ENCODE measurements around the gene PFDN1.

The PFDN1 gene

DNA sequence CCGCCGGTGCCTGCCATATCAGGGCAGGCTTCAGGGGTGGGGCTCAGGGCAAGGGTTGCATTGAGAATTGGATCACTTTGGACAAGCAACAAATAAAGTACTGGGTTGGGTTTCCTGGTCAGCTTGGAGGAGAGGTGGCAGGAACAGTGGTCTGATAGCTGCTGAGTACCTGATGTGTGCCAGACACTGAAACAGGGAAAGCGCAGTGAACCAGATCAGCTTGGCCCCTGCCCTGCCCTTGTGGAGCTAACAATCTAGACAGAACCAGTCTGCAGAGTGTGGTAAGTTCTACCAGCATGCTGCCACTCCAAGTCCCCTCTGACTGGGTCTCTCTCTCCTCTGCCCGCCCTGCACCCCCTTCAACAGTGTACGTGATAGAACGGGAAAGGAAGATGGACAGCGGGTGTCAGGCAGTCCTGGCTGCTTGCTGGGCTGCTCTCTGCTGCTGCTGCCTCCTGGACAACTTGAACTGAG lies 74.5 kb downstream of the PFDN1 start:
- no peaks in the 10 kb centered on the region; the same call in 1 of the 2 replicates for H3K36me3 ChIP-seq (ENCODE audit: control insufficient read depth, insufficient read depth, low read length)
- no peak for DNase-seq (ENCODE audit: low read depth, low spot score)
- no peaks in the 10 kb centered on the region for H3K27me3 ChIP-seq (ENCODE audit: control insufficient read depth, insufficient read depth, low read length)
- no peak overlapping the region for H3K27ac ChIP-seq (ENCODE audit: low read length)
- H3K9me3 ChIP-seq (ENCODE audit: control insufficient read depth, insufficient read depth, low read length) = no peaks in the 10 kb centered on the region
- no peaks in the 10 kb centered on the region for H3K4me1 ChIP-seq (ENCODE audit: control insufficient read depth, insufficient read depth, low read length)
- no CpG with 5 or more reads among the region's 7 CpGs for WGBS (ENCODE audit: insufficient coverage, insufficient read length)
- H3K4me3 ChIP-seq (ENCODE audit: low read length) = no peak overlapping the region

- Histone ChIP-seq H3K36me3 (ENCODE audit: control insufficient read depth, insufficient read depth, low read length) (no peaks in the 10 kb centered on the region; the same call in 1 of the 2 replicates), H3K27ac (ENCODE audit: low read length) (no peak overlapping the region), H3K27me3 (ENCODE audit: control insufficient read depth, insufficient read depth, low read length) (no peaks in the 10 kb centered on the region), H3K4me3 (ENCODE audit: low read length) (no peak overlapping the region), H3K4me1 (ENCODE audit: control insufficient read depth, insufficient read depth, low read length) (no peaks in the 10 kb centered on the region), H3K9me3 (ENCODE audit: control insufficient read depth, insufficient read depth, low read length) (no peaks in the 10 kb centered on the region)
- no peak for DNase-seq (ENCODE audit: low read depth, low spot score)
- no CpG with 5 or more reads among the region's 2 CpGs for WGBS (ENCODE audit: insufficient coverage, insufficient read length)
These were observed 75.9 kb downstream of the PFDN1 start for GRCh38 chr5:140227046-140227445.

- Histone ChIP-seq H3K27ac (ENCODE audit: low read length) (no peak overlapping the region), H3K4me1 (ENCODE audit: control insufficient read depth, insufficient read depth, low read length) (no peaks in the 10 kb centered on the region), H3K36me3 (ENCODE audit: control insufficient read depth, insufficient read depth, low read length) (no peaks in the 10 kb centered on the region; the same call in 1 of the 2 replicates), H3K4me3 (ENCODE audit: low read length) (no peak overlapping the region), H3K9me3 (ENCODE audit: control insufficient read depth, insufficient read depth, low read length) (no peaks in the 10 kb centered on the region), H3K27me3 (ENCODE audit: control insufficient read depth, insufficient read depth, low read length) (no peaks in the 10 kb centered on the region)
- DNase-seq (ENCODE audit: low read depth, low spot score) = no peak
- WGBS (ENCODE audit: insufficient coverage, insufficient read length) = no CpG with 5 or more reads among the region's 3 CpGs
These were observed 77.5 kb downstream of the PFDN1 start for GRCh38 chr5:140225396-140225795.

DNA sequence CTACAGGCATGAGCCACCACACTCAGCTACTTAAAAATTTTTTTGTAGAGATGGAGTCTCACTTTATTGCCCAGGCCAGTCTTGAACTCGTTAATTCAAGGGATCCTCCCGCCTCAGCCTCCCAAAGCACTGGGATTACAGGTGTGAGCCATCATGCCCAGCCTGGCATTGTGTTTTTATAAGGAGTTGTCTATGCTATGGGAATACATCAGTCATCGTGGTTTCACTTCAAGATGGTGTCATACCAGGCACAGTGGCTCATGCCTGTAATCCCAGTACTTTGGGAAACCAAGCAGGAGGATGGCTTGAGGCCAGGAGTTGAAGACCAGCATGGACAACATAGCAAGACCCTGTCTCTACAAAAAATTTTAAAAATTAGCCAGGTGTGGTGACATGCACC lies 78.2 kb downstream of the PFDN1 start:
- WGBS (ENCODE audit: insufficient coverage, insufficient read length) = no CpG with 5 or more reads among the region's 3 CpGs
- no peak for DNase-seq (ENCODE audit: low read depth, low spot score)
- Histone ChIP-seq H3K4me3 (ENCODE audit: low read length) (no peak overlapping the region), H3K4me1 (ENCODE audit: control insufficient read depth, insufficient read depth, low read length) (no peaks in the 10 kb centered on the region), H3K9me3 (ENCODE audit: control insufficient read depth, insufficient read depth, low read length) (no peaks in the 10 kb centered on the region), H3K27ac (ENCODE audit: low read length) (no peak overlapping the region), H3K36me3 (ENCODE audit: control insufficient read depth, insufficient read depth, low read length) (no peaks in the 10 kb centered on the region; the same call in 1 of the 2 replicates), H3K27me3 (ENCODE audit: control insufficient read depth, insufficient read depth, low read length) (no peaks in the 10 kb centered on the region)

DNA sequence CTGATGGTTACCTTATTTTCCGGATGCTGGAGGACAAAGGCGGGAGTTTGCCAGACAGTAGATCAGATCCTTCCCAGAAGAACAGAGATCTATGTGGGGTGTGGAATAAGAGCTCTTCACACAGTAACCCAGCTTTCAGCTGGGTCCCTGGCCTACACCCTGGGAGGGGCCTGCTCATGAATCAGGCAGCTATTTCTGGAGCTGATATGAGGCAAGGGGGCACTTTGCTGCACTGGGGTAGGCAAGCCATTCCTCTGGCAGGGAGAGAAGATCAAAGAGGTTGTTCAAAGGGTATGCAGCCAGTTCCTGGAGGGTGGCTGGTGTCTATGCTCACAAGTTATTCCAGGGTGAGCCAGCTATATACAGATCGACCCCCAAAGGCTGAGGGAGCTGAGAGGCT lies 79.3 kb downstream of the PFDN1 start:
- Histone ChIP-seq H3K27me3 (ENCODE audit: control insufficient read depth, insufficient read depth, low read length) (no peaks in the 10 kb centered on the region), H3K36me3 (ENCODE audit: control insufficient read depth, insufficient read depth, low read length) (no peaks in the 10 kb centered on the region; the same call in 1 of the 2 replicates), H3K27ac (ENCODE audit: low read length) (no peak overlapping the region), H3K4me1 (ENCODE audit: control insufficient read depth, insufficient read depth, low read length) (no peaks in the 10 kb centered on the region), H3K9me3 (ENCODE audit: control insufficient read depth, insufficient read depth, low read length) (no peaks in the 10 kb centered on the region), H3K4me3 (ENCODE audit: low read length) (no peak overlapping the region)
- no peak for DNase-seq (ENCODE audit: low read depth, low spot score)
- WGBS (ENCODE audit: insufficient coverage, insufficient read length) = no CpG with 5 or more reads among the region's 3 CpGs

DNA sequence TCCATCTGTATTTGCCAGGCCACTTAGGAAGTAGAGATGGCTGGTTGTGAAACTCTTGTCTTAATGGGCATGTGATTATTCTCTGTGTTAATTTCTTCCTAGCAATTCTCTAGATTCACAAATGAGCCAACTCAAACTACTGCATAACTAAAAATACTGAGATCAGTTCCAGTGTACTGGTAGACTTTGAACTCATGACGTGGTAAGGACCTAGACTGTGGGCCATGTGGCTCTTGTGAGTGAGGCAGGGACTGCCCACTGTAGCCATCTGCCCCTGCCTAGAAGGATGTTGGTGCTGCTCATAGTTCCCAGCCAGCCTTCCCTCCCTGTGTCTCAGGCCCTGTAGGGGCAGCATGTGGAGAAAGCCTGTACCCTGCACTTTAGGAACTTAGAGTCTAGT lies 80.5 kb downstream of the PFDN1 start:
- no peaks in the 10 kb centered on the region; the same call in 1 of the 2 replicates for H3K36me3 ChIP-seq (ENCODE audit: control insufficient read depth, insufficient read depth, low read length)
- no peaks in the 10 kb centered on the region for H3K9me3 ChIP-seq (ENCODE audit: control insufficient read depth, insufficient read depth, low read length)
- H3K4me3 ChIP-seq (ENCODE audit: low read length) = no peak overlapping the region
- H3K4me1 ChIP-seq (ENCODE audit: control insufficient read depth, insufficient read depth, low read length) = no peaks in the 10 kb centered on the region
- H3K27ac ChIP-seq (ENCODE audit: low read length) = no peak overlapping the region
- H3K27me3 ChIP-seq (ENCODE audit: control insufficient read depth, insufficient read depth, low read length) = no peaks in the 10 kb centered on the region
- no CpG with 5 or more reads among the region's 1 CpG for WGBS (ENCODE audit: insufficient coverage, insufficient read length)
- no peak for DNase-seq (ENCODE audit: low read depth, low spot score)

GRCh38 chr5:140221697-140222223 lies 81.1 kb downstream of the PFDN1 start:
- H3K9me3 ChIP-seq (ENCODE audit: control insufficient read depth, insufficient read depth, low read length) = no peaks in the 10 kb centered on the region
- no peak overlapping the region for H3K27ac ChIP-seq (ENCODE audit: low read length)
- no peaks in the 10 kb centered on the region; the same call in 1 of the 2 replicates for H3K36me3 ChIP-seq (ENCODE audit: control insufficient read depth, insufficient read depth, low read length)
- no peak for DNase-seq (ENCODE audit: low read depth, low spot score)
- H3K4me3 ChIP-seq (ENCODE audit: low read length) = no peak overlapping the region
- WGBS (ENCODE audit: insufficient coverage, insufficient read length) = no CpG with 5 or more reads among the region's 5 CpGs
- no peaks in the 10 kb centered on the region for H3K4me1 ChIP-seq (ENCODE audit: control insufficient read depth, insufficient read depth, low read length)
- H3K27me3 ChIP-seq (ENCODE audit: control insufficient read depth, insufficient read depth, low read length) = no peaks in the 10 kb centered on the region

- no peaks in the 10 kb centered on the region for H3K9me3 ChIP-seq (ENCODE audit: control insufficient read depth, insufficient read depth, low read length)
- no CpG with 5 or more reads among the region's 1 CpG for whole genome bisulfite sequencing (ENCODE audit: insufficient coverage, insufficient read length)
- H3K4me3 ChIP-seq (ENCODE audit: low read length) = no peak overlapping the region
- DNase-seq (ENCODE audit: low read depth, low spot score) = no peak
- no peaks in the 10 kb centered on the region; the same call in 1 of the 2 replicates for H3K36me3 ChIP-seq (ENCODE audit: control insufficient read depth, insufficient read depth, low read length)
- no peak overlapping the region for H3K27ac ChIP-seq (ENCODE audit: low read length)
- H3K4me1 ChIP-seq (ENCODE audit: control insufficient read depth, insufficient read depth, low read length) = peaks cover 2% of the 10 kb centered on the region; the same call in 1 of the 2 replicates
- H3K27me3 ChIP-seq (ENCODE audit: control insufficient read depth, insufficient read depth, low read length) = no peaks in the 10 kb centered on the region
These were observed 82.2 kb downstream of the PFDN1 start for GRCh38 chr5:140220698-140221064.

DNA sequence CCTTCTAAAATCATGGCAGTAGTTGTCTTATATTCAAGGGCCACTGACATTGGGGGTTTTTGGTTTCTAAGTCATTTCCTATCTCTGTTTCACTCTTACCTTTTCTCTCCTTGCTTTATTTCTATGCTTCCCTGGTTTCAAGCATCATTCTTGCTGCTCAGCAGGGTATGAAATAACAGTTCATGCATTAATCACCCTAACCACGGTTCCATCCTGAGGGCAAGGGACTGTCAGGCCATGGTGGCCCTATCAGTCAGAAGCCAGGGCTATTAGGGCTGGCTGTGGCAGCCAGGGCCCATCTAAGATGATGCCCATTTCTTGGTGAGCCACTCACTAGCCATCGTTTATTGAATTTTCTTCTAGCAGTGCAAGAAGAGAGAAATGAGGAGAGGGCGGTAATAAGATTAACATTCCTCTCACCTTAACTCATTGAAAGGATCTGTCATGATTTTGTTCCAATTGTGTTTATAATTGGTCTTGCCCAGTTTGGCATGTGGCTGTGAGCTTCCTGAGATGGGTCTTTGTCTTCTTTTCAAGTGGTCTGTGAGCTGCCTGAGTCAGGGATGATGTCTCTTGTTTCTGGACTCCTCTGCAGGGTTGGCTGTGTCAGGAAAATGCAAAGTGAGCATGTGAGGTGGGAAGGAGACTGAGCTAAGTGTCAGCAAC lies 82.7 kb downstream of the PFDN1 start:
- no peak overlapping the region for H3K4me3 ChIP-seq (ENCODE audit: low read length)
- H3K27ac ChIP-seq (ENCODE audit: low read length) = no peak overlapping the region
- H3K9me3 ChIP-seq (ENCODE audit: control insufficient read depth, insufficient read depth, low read length) = no peaks in the 10 kb centered on the region
- no peak for DNase-seq (ENCODE audit: low read depth, low spot score)
- H3K4me1 ChIP-seq (ENCODE audit: control insufficient read depth, insufficient read depth, low read length) = peaks cover 2% of the 10 kb centered on the region; the same call in 1 of the 2 replicates
- H3K27me3 ChIP-seq (ENCODE audit: control insufficient read depth, insufficient read depth, low read length) = no peaks in the 10 kb centered on the region
- no CpG with 5 or more reads among the region's 3 CpGs for WGBS (ENCODE audit: insufficient coverage, insufficient read length)
- no peaks in the 10 kb centered on the region; the same call in 1 of the 2 replicates for H3K36me3 ChIP-seq (ENCODE audit: control insufficient read depth, insufficient read depth, low read length)

GRCh38 chr5:140219068-140219991 lies 83.6 kb downstream of the PFDN1 start:
- H3K9me3 ChIP-seq (ENCODE audit: control insufficient read depth, insufficient read depth, low read length) = no peaks in the 10 kb centered on the region
- DNase-seq (ENCODE audit: low read depth, low spot score) = no peak
- no peak overlapping the region for H3K4me3 ChIP-seq (ENCODE audit: low read length)
- no peak overlapping the region for H3K27ac ChIP-seq (ENCODE audit: low read length)
- peaks cover 2% of the 10 kb centered on the region; the same call in 1 of the 2 replicates for H3K4me1 ChIP-seq (ENCODE audit: control insufficient read depth, insufficient read depth, low read length)
- H3K27me3 ChIP-seq (ENCODE audit: control insufficient read depth, insufficient read depth, low read length) = no peaks in the 10 kb centered on the region
- WGBS (ENCODE audit: insufficient coverage, insufficient read length) = no CpG with 5 or more reads among the region's 9 CpGs
- no peaks in the 10 kb centered on the region; the same call in 1 of the 2 replicates for H3K36me3 ChIP-seq (ENCODE audit: control insufficient read depth, insufficient read depth, low read length)

All from iPS DF 6.9 (cell line).